GM08714 (cell line): ENCODE data around the gene WDR54.
A peak's percentile ranks its signal among the peaks of the same experiment; 100 is the strongest.

Experiments used
- H3K4me3 ChIP-seq: fragments of 200-500 bp; sonication (Bioruptor generic); 2 replicates; pipeline ENCODE4 v1.5.1; 2014; ENCODE audit warnings: mild to moderate bottlenecking, low read length, inconsistent platforms
- ZNF274 ChIP-seq: IDR thresholded peaks from 2 replicates; pipeline ENCODE4 v1.6.1; 2012; ENCODE audit warnings: mild to moderate bottlenecking, low read depth, low read length

The WDR54 gene

GRCh38 chr2:74417197-74417596 is 4.3 kb upstream of the WDR54 start:
- no peak for TF ChIP-seq ZNF274
- H3K4me3 ChIP-seq: no peak overlapping the region

DNA sequence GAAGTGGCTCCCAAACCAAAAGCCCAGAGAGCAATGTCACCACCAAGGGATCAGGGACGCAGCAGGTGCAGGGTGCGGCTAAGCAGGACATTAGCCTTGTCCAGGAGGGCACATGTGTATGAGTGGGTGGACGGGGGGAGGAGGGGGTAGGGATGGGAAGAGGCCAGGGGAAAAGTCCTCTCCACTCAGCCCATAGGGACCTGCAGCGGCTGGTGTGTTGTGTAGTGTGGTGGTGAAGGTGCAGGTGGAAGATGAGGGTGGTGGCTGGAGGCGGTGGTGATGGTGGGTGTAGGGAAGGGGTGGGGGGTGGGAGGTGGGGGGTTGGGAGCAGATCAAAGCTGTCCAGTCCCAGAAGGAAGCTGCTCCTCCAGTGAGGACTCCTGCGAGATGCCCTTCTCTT is 3.8 kb upstream of the WDR54 start:
- no peak for TF ChIP-seq ZNF274

GRCh38 chr2:74418312-74418711 is 3.2 kb upstream of the WDR54 start:
- no peak for TF ChIP-seq ZNF274
- no peak overlapping the region; the same call in 1 of the 2 replicates for H3K4me3 ChIP-seq

More for the DNA sequence above, 3.8 kb upstream of the WDR54 start:
- H3K4me3 ChIP-seq: no peak overlapping the region

DNA sequence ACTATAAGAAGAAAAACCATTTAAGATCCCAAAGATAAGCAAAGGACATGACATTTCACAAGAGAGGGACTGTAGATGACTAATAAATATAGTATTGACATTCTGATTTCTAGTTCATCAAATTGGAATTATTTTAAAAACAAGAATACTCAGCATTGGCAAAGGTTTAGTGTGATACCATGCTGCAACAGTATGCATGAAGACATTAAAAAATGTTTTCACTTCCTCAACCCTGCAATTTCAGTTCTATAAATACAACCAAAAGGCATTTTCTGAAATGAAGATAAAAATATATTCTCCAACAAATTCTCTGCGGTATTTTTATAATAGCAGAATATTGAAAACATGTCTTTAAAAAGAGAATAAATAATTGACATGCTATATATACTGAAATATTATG is 2.2 kb upstream of the WDR54 start:
- no peak overlapping the region for H3K4me3 ChIP-seq
- no peak for TF ChIP-seq ZNF274

- TF ChIP-seq ZNF274: no peak
- H3K4me3 ChIP-seq: no peak overlapping the region
These were observed 1.5 kb upstream of the WDR54 start for GRCh38 chr2:74420006-74420405.

GRCh38 chr2:74420443-74421103 is 957 bp upstream of the WDR54 start:
- peak overlapping the region; percentile 69 for H3K4me3 ChIP-seq

GRCh38 chr2:74423231-74424095 is 1.9 kb downstream of the WDR54 start:
- no peak for TF ChIP-seq ZNF274
- H3K4me3 ChIP-seq: no peak overlapping the region

DNA sequence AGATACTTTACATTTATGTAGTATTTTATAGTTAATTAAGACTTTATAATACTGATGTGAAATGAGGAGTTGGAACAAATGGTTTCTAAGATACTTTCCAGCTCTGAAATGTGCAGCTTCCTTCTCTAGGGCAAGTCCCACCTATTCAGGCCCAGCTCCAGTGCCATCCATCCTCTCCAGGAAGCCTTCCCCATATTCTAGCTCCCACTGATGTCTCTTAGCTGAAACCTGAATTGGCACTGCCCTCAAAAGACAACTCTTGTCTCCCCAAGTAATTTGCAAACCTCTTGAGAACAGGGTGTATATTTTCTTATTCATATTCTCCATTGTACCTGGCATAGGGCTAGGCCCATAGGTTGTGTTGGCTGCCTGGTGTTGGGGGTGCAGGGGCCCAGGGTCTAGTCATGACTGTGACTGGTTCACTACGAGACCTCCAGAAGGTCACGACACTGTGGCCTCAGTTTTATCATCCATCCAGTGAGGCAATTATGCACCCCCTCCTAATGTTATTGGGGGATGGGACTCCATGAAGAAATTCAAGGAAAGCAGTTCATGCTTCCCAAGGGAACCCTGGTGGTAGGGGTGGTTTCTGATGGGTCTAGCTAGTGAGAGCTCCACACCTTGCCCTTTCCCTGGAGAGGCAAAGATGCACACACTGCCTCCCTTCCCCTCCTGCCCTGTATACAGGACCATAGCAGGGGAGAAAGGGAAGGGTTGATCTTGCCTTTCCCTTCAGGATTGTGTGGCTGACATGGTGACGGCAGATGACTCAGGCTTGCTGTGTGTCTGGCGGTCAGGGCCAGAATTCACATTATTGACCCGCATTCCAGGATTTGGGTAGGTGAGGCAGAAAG is 2.8 kb downstream of the WDR54 start:
- no peak for TF ChIP-seq ZNF274
- H3K4me3 ChIP-seq: no peak overlapping the region

- TF ChIP-seq ZNF274: no peak
- no peak overlapping the region for H3K4me3 ChIP-seq
These were observed 3.5 kb downstream of the WDR54 start for GRCh38 chr2:74424995-74425406.

DNA sequence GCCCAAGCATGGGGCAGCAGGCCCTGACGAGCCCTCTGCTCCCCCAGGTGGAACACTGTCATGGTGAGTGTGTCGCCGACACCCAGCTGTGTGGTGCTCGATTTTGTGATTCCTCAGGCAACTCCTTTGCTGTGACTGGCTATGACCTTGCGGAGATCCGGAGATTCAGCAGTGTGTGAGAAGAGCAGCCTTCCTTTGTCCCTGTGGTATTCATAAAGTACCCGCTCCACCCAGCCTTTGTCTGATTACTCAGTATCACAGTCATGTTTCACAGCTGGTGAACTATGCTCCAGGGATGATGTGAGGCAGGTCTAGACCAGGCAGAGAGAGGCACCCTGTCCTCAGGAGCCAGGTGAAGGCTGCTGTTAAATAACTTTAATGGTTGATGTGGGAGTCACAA is 4.0 kb downstream of the WDR54 start:
- no peak for TF ChIP-seq ZNF274

GRCh38 chr2:74426181-74426758 is 4.7 kb downstream of the WDR54 start:
- TF ChIP-seq ZNF274: no peak
- H3K4me3 ChIP-seq: no peak overlapping the region

More for the DNA sequence above, 4.0 kb downstream of the WDR54 start:
- H3K4me3 ChIP-seq: no peak overlapping the region

DNA sequence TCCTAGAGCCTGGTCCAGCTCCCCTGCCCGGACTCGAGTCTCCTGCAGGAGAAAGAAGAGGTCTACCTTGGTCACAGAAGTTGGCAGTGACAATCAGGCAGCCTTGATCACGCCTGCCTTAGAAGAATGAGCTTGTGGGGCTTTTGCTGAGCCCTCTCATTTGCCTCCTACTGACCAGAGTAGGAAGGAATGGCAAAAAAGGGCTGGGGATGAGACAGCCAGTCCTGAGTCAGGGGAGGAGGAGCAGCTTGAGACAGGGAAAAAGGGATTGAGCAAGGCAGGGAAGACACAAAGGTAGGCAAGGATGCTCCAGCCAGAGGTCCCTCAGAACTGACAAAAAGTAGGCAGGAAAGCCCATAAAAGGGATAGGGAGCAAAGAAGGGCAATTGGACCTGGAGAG is 6.0 kb downstream of the WDR54 start:
- H3K4me3 ChIP-seq: no peak overlapping the region
- TF ChIP-seq ZNF274: no peak

DNA sequence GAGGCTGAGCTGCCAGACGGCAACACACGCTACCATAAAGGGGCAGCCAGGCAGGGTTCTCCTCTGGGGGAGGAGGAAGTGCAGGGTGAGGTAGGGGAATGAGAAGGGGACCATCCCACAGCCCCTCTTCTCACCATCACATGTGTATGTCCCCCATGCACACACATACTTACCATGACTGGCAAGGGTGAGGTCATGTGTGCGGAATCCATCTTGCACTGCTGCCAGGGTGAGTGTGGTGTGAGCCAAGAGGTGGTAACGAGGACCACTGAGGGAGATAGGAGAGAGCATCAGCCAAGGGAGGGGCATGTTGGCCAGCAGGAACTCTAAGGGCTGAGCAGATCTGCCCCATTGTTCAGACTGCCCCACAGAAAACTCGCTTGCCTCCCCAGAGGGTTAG is 7.1 kb downstream of the WDR54 start:
- no peak overlapping the region for H3K4me3 ChIP-seq
- TF ChIP-seq ZNF274: no peak
